GM23248 (cell line): ENCODE measurements around the gene SHOC1. TPM values are rescaled to one million over a fixed set of nuclear protein-coding genes. Genes with fewer than 3 reads are reported as not detected.
"Not testable (repeated sequence)": the region's sequence is repeated elsewhere in the genome, so short reads cannot be mapped to it uniquely, and the experiment has no call there.

Source experiments
- DNase-seq: peaks from one replicate; pipeline ENCODE4 v3.0.0-alpha.2; 2015
- H2AFZ ChIP-seq: fragments of 200-600 bp; sonication (generic); 2 replicates; pipeline ENCODE4 v1.6.1; 2016; ENCODE audit warnings: antibody characterized with exemption
- H3F3A ChIP-seq: fragments of 200-600 bp; sonication (generic); 2 replicates; pipeline ENCODE4 v1.6.1; 2016; ENCODE audit warnings: mild to moderate bottlenecking, antibody characterized with exemption, mixed run types; ENCODE audit not compliant: insufficient read depth
- H3K27ac ChIP-seq: fragments of 200-600 bp; sonication (generic); 2 replicates; pipeline ENCODE4 v1.5.1; 2016; ENCODE audit warnings: mild to moderate bottlenecking
- H3K27me3 ChIP-seq: fragments of 200-600 bp; sonication (generic); replicated peaks from 2 replicates; pipeline ENCODE4 v1.6.1; 2016; ENCODE audit warnings: mild to moderate bottlenecking; ENCODE audit not compliant: insufficient read depth
- H3K36me3 ChIP-seq: fragments of 200-600 bp; sonication (generic); 2 replicates; pipeline ENCODE4 v1.6.1; 2016; ENCODE audit warnings: low read depth, mild to moderate bottlenecking
- H3K4me1 ChIP-seq: fragments of 200-600 bp; sonication (generic); 2 replicates; pipeline ENCODE4 v1.6.1; 2016; ENCODE audit warnings: mild to moderate bottlenecking; ENCODE audit not compliant: insufficient read depth
- H3K4me2 ChIP-seq: fragments of 200-600 bp; sonication (generic); one replicate; pipeline ENCODE4 v1.6.1; 2016; ENCODE audit warnings: mild to moderate bottlenecking; ENCODE audit not compliant: unreplicated experiment
- H3K4me3 ChIP-seq: fragments of 200-600 bp; sonication (generic); 2 replicates; pipeline ENCODE4 v1.5.1; 2016; ENCODE audit warnings: mild to moderate bottlenecking
- H3K79me2 ChIP-seq: fragments of 200-600 bp; sonication (generic); 2 replicates; pipeline ENCODE4 v1.6.1; 2016; ENCODE audit warnings: mild to moderate bottlenecking; ENCODE audit not compliant: insufficient read depth
- H3K9ac ChIP-seq: fragments of 200-600 bp; sonication (generic); 2 replicates; pipeline ENCODE4 v1.6.1; 2016; ENCODE audit warnings: mild to moderate bottlenecking
- H3K9me2 ChIP-seq: fragments of 200-600 bp; sonication (generic); 2 replicates; pipeline ENCODE4 v1.6.1; 2016; ENCODE audit warnings: mixed run types, mild to moderate bottlenecking, moderate library complexity; ENCODE audit not compliant: insufficient read depth
- H3K9me3 ChIP-seq: fragments of 200-600 bp; sonication (generic); one replicate; pipeline ENCODE4 v1.6.1; 2017; ENCODE audit warnings: low read depth
- H4K20me1 ChIP-seq: fragments of 200-600 bp; sonication (generic); 2 replicates; pipeline ENCODE4 v1.6.0; 2016; ENCODE audit not compliant: insufficient read depth
- EZH2 ChIP-seq: fragments of 200-600 bp; sonication (generic); IDR thresholded peaks from 2 replicates; pipeline ENCODE4 v1.6.1; 2018; ENCODE audit warnings: antibody characterized with exemption, mild to moderate bottlenecking; ENCODE audit not compliant: insufficient read depth, poor library complexity, severe bottlenecking
- EZH2phosphoT487 ChIP-seq: fragments of 200-600 bp; sonication (generic); IDR thresholded peaks from 2 replicates; pipeline ENCODE4 v1.6.1; 2018; ENCODE audit warnings: antibody characterized with exemption, moderate library complexity, mild to moderate bottlenecking, low read depth; ENCODE audit not compliant: insufficient read depth
- WGBS, 2 experiments: methylation state at CpG; one replicate each; pipeline ENCODE4 v1.1.6; 2015 to 2017; ENCODE audit warnings: low lambda C conversion rate in 2 of 2, low coverage in 1 of 2; ENCODE audit errors: missing lambda C conversion rate in 2 of 2; 5-methylcytosine and 5-hydroxymethylcytosine counted together
- in situ Hi-C: fragments of 300-500 bp; cut with MboI; formaldehyde crosslinking; loops from 2 replicates; pipeline ENCODE4 v1.15.0; 2020
- polyA plus RNA-seq: library from polyadenylated mRNA; unstranded; fragments of >200 nt; fragmentation: Nextera tagmentation; extraction: Ambion mirVana; gene quantifications from 2 replicates; pipeline ENCODE4 v1.2.1, GENCODE V29; 2016
- total RNA-seq: library from RNA; depleted of rRNA; stranded (reverse); fragments of >200 nt; shearing (Covaris generic); gene quantifications from 2 replicates; pipeline ENCODE4 v1.2.3, GENCODE V29; 2014

The SHOC1 gene
- total and polyA plus RNA-seq, 2 experiments from 2014 or later: 0.11 TPM; not detected in 1

DNA sequence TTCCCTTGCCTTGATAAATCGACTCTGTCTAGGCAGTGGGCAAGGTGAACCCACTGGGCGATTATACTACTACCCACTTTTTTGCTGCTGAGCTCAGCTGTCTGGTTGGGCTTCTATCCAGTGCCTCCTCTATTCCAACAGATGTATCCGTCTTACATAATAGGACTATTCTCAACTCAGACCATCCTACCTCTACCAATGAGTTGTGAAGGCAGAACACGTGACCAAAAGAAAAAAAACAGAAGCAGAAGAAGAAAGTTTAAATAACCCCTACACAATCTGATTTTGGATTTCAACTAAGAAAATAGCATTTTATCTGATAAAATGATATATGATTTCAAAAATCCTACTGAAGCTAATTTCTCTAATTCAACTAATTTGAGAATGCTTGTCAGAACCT is 16.2 kb upstream of the SHOC1 start:
- no peaks in the 10 kb centered on the region for H3K9me2 ChIP-seq
- no peak overlapping the region for H3K4me3 ChIP-seq
- WGBS, 2 experiments: 87 to 89% methylated on average over 4 of the region's 4 CpGs
- DNase-seq: no peak
- no peak overlapping the region for H3K4me2 ChIP-seq
- H4K20me1 ChIP-seq: no peaks in the 10 kb centered on the region
- H3K79me2 ChIP-seq: no peaks in the 10 kb centered on the region
- H2AFZ ChIP-seq: no peak overlapping the region
- H3K4me1 ChIP-seq: peaks cover 5% of the 10 kb centered on the region
- no peak overlapping the region for H3K27ac ChIP-seq
- no peaks in the 10 kb centered on the region for H3K36me3 ChIP-seq
- peaks cover 7% of the 10 kb centered on the region for H3F3A ChIP-seq
- H3K9me3 ChIP-seq: no peaks in the 10 kb centered on the region
- H3K27me3 ChIP-seq: no peaks in the 10 kb centered on the region
- no peak for TF ChIP-seq EZH2phosphoT487
- TF ChIP-seq EZH2: no peak
- in situ Hi-C loops: no loop called here
- H3K9ac ChIP-seq: no peak overlapping the region

DNA sequence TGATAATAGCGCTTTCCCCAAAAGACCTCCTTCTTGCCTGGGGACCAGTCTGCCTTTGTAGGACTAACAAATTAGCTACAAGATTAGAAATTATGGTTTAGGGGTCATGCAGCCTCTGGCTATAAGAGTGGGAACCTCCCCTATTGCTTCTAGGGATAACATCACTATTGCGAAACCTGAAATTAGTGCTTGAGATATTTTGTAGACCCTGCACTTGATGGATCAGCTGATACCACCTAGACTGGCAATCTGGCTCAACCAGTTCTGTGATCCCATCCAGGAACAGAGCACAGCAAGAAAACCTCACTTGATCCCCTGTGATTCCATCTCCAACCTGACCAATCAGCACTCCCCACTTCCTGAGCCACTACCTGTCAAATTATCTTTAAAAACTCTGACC is 15.7 kb upstream of the SHOC1 start:
- H4K20me1 ChIP-seq, H3K9me2 ChIP-seq, H3K9me3 ChIP-seq, H3K79me2 ChIP-seq, DNase-seq, in situ Hi-C loops, H3K36me3 ChIP-seq, H3K9ac ChIP-seq, H2AFZ ChIP-seq, H3K4me3 ChIP-seq, H3K4me1 ChIP-seq, H3K27ac ChIP-seq, H3K27me3 ChIP-seq, H3K4me2 ChIP-seq: not testable (repeated sequence)
- H3F3A ChIP-seq: peaks cover 12% of the 10 kb centered on the region
- WGBS, 2 experiments: 100% methylated on average over 2 of the region's 2 CpGs

DNA sequence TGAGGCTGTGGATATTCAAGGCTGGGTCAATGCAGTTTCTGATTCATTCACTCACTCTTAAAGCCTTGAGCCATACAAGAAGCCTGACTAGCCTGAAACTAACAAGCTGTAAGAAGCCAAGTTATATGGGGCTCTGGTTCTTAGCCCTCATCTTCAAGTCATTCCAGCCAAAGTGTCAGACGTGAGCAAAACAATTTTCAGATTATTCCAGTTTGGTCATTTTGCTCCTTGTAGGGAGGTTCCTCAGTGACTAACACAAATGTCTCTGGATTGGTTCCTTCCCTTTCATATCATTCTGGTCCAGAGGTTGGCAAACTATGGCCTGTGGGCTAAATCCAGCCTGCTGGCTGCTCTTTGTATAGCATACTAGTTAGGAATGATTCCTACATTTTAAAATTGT is 12.5 kb upstream of the SHOC1 start:
- no peaks in the 10 kb centered on the region for H3K27me3 ChIP-seq
- H3K27ac ChIP-seq: no peak overlapping the region
- in situ Hi-C loops: no loop called here
- H3K36me3 ChIP-seq: no peaks in the 10 kb centered on the region
- no peak overlapping the region for H3K4me3 ChIP-seq
- peaks cover 12% of the 10 kb centered on the region for H3K4me1 ChIP-seq
- no peaks in the 10 kb centered on the region for H3K79me2 ChIP-seq
- H4K20me1 ChIP-seq: no peaks in the 10 kb centered on the region
- peak; percentile 54 for DNase-seq
- TF ChIP-seq EZH2phosphoT487 (no peak), EZH2 (no peak)
- H3K4me2 ChIP-seq: no peak overlapping the region
- no peak overlapping the region for H3K9ac ChIP-seq
- no peaks in the 10 kb centered on the region for H3K9me3 ChIP-seq
- no peak overlapping the region for H2AFZ ChIP-seq
- WGBS, 2 experiments: 45 to 52% methylated on average over 1 of the region's 1 CpG
- no peaks in the 10 kb centered on the region for H3K9me2 ChIP-seq
- peaks cover 16% of the 10 kb centered on the region for H3F3A ChIP-seq

DNA sequence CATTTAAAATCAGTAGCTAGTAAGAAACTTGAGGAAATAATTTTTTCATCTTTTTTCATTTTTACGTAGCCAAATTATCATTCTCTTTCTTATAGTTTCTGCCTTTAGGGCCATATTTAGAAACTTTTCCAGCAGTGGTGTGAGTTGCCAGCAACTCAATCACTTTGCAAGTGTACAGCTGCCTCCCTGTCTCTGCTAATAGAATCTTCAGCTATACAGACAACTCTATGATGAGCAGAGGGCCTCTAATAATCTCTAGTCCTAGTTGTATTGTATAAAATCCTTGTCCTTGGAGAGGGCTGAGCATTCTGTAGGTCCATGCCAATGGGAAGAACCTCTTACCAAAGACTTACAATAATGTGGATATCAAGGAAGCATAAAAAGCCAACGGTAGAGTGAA is 11.5 kb upstream of the SHOC1 start:
- no peaks in the 10 kb centered on the region for H4K20me1 ChIP-seq
- peak overlapping the region; percentile 28 for H3K4me2 ChIP-seq
- H3F3A ChIP-seq: peaks cover 16% of the 10 kb centered on the region
- 97 to 100% methylated on average over 2 of the region's 2 CpGs for WGBS, 2 experiments
- no peak overlapping the region for H2AFZ ChIP-seq
- H3K27ac ChIP-seq: peak overlapping the region; percentile 46
- H3K4me1 ChIP-seq: peaks cover 12% of the 10 kb centered on the region
- no peak overlapping the region for H3K4me3 ChIP-seq
- in situ Hi-C loops: no loop called here
- H3K9ac ChIP-seq: no peak overlapping the region
- DNase-seq: no peak
- H3K9me3 ChIP-seq: no peaks in the 10 kb centered on the region
- H3K79me2 ChIP-seq: no peaks in the 10 kb centered on the region
- H3K27me3 ChIP-seq: no peaks in the 10 kb centered on the region
- no peaks in the 10 kb centered on the region for H3K9me2 ChIP-seq
- no peak for TF ChIP-seq EZH2phosphoT487
- no peak for TF ChIP-seq EZH2
- H3K36me3 ChIP-seq: no peaks in the 10 kb centered on the region

DNA sequence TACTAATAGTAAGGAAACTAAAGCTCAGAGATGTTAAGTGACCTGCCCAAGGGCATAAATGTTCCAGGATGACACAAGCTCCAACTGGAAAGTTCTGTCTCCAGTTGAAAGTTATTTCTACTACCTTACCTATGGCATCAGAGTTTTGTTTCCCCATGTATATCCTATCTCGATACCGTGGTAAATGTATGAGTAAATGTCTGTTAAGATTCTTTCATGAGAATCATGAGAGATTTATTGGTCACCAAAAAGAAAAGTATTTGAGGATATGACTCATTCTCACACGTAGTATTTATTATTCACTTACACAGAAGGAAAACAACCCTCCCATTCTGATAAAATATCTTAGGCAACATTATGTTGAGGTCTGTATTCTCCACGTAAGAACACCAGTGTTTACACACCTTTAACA is 11.1 kb upstream of the SHOC1 start:
- peak overlapping the region; percentile 46 for H3K27ac ChIP-seq

More for the DNA sequence above, 11.1 kb upstream of the SHOC1 start:
- Histone ChIP-seq H2AFZ (no peak overlapping the region), H3K4me1 (peaks cover 12% of the 10 kb centered on the region), H3K4me2 (peak overlapping the region; percentile 28), H3K36me3 (no peaks in the 10 kb centered on the region), H3K27me3 (no peaks in the 10 kb centered on the region), H3K79me2 (no peaks in the 10 kb centered on the region), H3K9ac (no peak overlapping the region), H3F3A (peaks cover 16% of the 10 kb centered on the region), H3K9me3 (no peaks in the 10 kb centered on the region), H3K4me3 (no peak overlapping the region), H3K9me2 (no peaks in the 10 kb centered on the region), H4K20me1 (no peaks in the 10 kb centered on the region)
- in situ Hi-C loops: no loop called here
- 25 to 28% methylated on average over 4 of the region's 4 CpGs for WGBS, 2 experiments
- DNase-seq: peak; percentile 71
- TF ChIP-seq EZH2phosphoT487 (no peak), EZH2 (no peak)
